ENCODE data around the gene CCDC77. TPM values are rescaled to one million over a fixed set of nuclear protein-coding genes. Genes with fewer than 3 reads are reported as not detected.
A peak's percentile ranks its signal among the peaks of the same experiment; 100 is the strongest.

Gene CCDC77
- total and polyA plus RNA-seq, 10 of the 15 experiments (the other 5 are each of a cell fraction or from before 2014, with no cell fraction given), result 8.8 to 22.5 (median 15.8) TPM

GRCh38 chr12:401235-402028 lies at the start of gene CCDC77 (continued):
- TF ChIP-seq, protein P1, sequence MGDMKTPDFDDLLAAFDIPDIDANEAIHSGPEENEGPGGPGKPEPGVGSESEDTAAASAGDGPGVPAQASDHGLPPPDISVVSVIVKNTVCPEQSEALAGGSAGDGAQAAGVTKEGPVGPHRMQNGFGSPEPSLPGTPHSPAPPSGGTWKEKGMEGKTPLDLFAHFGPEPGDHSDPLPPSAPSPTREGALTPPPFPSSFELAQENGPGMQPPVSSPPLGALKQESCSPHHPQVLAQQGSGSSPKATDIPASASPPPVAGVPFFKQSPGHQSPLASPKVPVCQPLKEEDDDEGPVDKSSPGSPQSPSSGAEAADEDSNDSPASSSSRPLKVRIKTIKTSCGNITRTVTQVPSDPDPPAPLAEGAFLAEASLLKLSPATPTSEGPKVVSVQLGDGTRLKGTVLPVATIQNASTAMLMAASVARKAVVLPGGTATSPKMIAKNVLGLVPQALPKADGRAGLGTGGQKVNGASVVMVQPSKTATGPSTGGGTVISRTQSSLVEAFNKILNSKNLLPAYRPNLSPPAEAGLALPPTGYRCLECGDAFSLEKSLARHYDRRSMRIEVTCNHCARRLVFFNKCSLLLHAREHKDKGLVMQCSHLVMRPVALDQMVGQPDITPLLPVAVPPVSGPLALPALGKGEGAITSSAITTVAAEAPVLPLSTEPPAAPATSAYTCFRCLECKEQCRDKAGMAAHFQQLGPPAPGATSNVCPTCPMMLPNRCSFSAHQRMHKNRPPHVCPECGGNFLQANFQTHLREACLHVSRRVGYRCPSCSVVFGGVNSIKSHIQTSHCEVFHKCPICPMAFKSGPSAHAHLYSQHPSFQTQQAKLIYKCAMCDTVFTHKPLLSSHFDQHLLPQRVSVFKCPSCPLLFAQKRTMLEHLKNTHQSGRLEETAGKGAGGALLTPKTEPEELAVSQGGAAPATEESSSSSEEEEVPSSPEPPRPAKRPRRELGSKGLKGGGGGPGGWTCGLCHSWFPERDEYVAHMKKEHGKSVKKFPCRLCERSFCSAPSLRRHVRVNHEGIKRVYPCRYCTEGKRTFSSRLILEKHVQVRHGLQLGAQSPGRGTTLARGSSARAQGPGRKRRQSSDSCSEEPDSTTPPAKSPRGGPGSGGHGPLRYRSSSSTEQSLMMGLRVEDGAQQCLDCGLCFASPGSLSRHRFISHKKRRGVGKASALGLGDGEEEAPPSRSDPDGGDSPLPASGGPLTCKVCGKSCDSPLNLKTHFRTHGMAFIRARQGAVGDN (IDR thresholded peaks at IDR 0.05), result no peak
- TF ChIP-seq JUND (IDR thresholded peaks at IDR 0.05; ENCODE audit: low read depth, low read length), result no peak
- no peak for TF ChIP-seq NFIC (IDR thresholded peaks at IDR 0.05; ENCODE audit: low read depth, low read length)
- TF ChIP-seq ATF2 (IDR thresholded peaks at IDR 0.05; ENCODE audit: low read length), result no peak
- TF ChIP-seq, protein P2, sequence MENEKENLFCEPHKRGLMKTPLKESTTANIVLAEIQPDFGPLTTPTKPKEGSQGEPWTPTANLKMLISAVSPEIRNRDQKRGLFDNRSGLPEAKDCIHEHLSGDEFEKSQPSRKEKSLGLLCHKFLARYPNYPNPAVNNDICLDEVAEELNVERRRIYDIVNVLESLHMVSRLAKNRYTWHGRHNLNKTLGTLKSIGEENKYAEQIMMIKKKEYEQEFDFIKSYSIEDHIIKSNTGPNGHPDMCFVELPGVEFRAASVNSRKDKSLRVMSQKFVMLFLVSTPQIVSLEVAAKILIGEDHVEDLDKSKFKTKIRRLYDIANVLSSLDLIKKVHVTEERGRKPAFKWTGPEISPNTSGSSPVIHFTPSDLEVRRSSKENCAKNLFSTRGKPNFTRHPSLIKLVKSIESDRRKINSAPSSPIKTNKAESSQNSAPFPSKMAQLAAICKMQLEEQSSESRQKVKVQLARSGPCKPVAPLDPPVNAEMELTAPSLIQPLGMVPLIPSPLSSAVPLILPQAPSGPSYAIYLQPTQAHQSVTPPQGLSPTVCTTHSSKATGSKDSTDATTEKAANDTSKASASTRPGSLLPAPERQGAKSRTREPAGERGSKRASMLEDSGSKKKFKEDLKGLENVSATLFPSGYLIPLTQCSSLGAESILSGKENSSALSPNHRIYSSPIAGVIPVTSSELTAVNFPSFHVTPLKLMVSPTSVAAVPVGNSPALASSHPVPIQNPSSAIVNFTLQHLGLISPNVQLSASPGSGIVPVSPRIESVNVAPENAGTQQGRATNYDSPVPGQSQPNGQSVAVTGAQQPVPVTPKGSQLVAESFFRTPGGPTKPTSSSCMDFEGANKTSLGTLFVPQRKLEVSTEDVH (IDR thresholded peaks at IDR 0.05; ENCODE audit: low read depth, partially characterized antibody), result no peak
- TF ChIP-seq SMC3 (IDR thresholded peaks at IDR 0.05; ENCODE audit: borderline replicate concordance, low read length), result no peak
- no peak for TF ChIP-seq DPF2 (IDR thresholded peaks at IDR 0.05)
- TF ChIP-seq, protein P3, sequence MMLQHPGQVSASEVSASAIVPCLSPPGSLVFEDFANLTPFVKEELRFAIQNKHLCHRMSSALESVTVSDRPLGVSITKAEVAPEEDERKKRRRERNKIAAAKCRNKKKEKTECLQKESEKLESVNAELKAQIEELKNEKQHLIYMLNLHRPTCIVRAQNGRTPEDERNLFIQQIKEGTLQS (IDR thresholded peaks at IDR 0.05; ENCODE audit: borderline replicate concordance, extremely low read depth, low read depth, low read length), result no peak
- TF ChIP-seq WRNIP1 (IDR thresholded peaks at IDR 0.05; ENCODE audit: borderline replicate concordance, low read depth, low read length), result 0 out of 2 replicates have a peak, but pooled peaks have one; percentile 70
- TF ChIP-seq TCF3 (IDR thresholded peaks at IDR 0.05; ENCODE audit: borderline replicate concordance, insufficient read depth, low read depth, low read length), result 0 out of 2 replicates have a peak, but pooled peaks have one; percentile 36
- peak; percentile 66 for TF ChIP-seq RELB (IDR thresholded peaks at IDR 0.05; ENCODE audit: low read depth)
- TF ChIP-seq JUNB (IDR thresholded peaks at IDR 0.05), result no peak
- no peak for TF ChIP-seq CEBPB (IDR thresholded peaks at IDR 0.05; ENCODE audit: borderline replicate concordance in 1 of 2, low read depth in 2 of 2, low read length in 2 of 2)
- no peak for TF ChIP-seq ZNF207 (IDR thresholded peaks at IDR 0.05; ENCODE audit: borderline replicate concordance)
- no peak for TF ChIP-seq FOXK2 (IDR thresholded peaks at IDR 0.05)
- peak; percentile 55; the same call in 1 of the 2 replicates for TF ChIP-seq ELK1 (IDR thresholded peaks at IDR 0.05; ENCODE audit: low read depth, low read length)
- TF ChIP-seq NBN (IDR thresholded peaks at IDR 0.05), result peak; percentile 77

Data from GM12878 (cell line).